ENCODE measurements around the gene LUC7L3.

GRCh38 chr17:50762177-50762576, 42.8 kb downstream of the LUC7L3 start:
- TF ChIP-seq CTCF (IDR thresholded peaks at IDR 0.05) (no peak), POLR2A (IDR thresholded peaks at IDR 0.05) (no peak)

Measured in stomach (tissue), 4 donors.